IMR-90 (cell line): ENCODE results near the gene NAB1. TPM values are rescaled to one million over a fixed set of nuclear protein-coding genes. Genes with fewer than 3 reads are reported as not detected.

Source experiments
- ATAC-seq: fragments of 200-7000 bp; cut with Tn5 transposase; 2 replicates; pipeline ENCODE4 v1.9.1; 2020; ENCODE audit warnings: low read depth, mild to moderate bottlenecking, moderate library complexity
- BruUV-seq: library from RNA; stranded (reverse); fragments of 400-500 nt; replicated peaks from 2 replicates; lab custom pipeline; 2021; lab: Mats Ljungman, UMichigan
- CTCF ChIA-PET: fragments of 300-600 bp; formaldehyde crosslinking; extraction: SDS; loops from one replicate; lab custom pipeline; 2021; ENCODE audit warnings: antibody characterized with exemption; lab: Yijun Ruan, JAX
- POLR2A ChIA-PET: fragments of 300-600 bp; sonication (Branson Sonifier 250); formaldehyde crosslinking; loops from one replicate; lab custom pipeline; 2022; ENCODE audit warnings: antibody characterized with exemption; ENCODE audit not compliant: unreplicated experiment; lab: Charles Lee
- DNase-seq: peaks from one replicate; pipeline ENCODE4 v3.0.0; 2013
- H2AFZ ChIP-seq: replicated peaks from 2 replicates; pipeline ENCODE3; 2013; ENCODE audit warnings: low read length, mild to moderate bottlenecking; ENCODE audit not compliant: poor library complexity
- H2AK5ac ChIP-seq: 2 replicates; pipeline ENCODE4 v1.6.1; 2013; ENCODE audit warnings: low read depth, low read length, inconsistent platforms
- H2AK9ac ChIP-seq: replicated peaks from 2 replicates; pipeline ENCODE3; 2013; ENCODE audit warnings: mild to moderate bottlenecking, low read depth, low read length, moderate library complexity; ENCODE audit not compliant: poor library complexity
- H2BK120ac ChIP-seq: 2 replicates; pipeline ENCODE4 v1.6.1; 2013; ENCODE audit warnings: low read depth, low read length, inconsistent platforms
- H2BK15ac ChIP-seq: 3 replicates; pipeline ENCODE4 v1.6.1; 2013; ENCODE audit warnings: low read depth, low read length, inconsistent platforms
- H2BK20ac ChIP-seq: 2 replicates; pipeline ENCODE4 v1.6.1; 2013; ENCODE audit warnings: low read depth, mild to moderate bottlenecking, inconsistent platforms, low read length, moderate library complexity
- H2BK5ac ChIP-seq: 2 replicates; pipeline ENCODE4 v1.6.1; 2013; ENCODE audit warnings: mild to moderate bottlenecking, low read depth, low read length, inconsistent platforms; ENCODE audit not compliant: poor library complexity, severe bottlenecking
- H3K14ac ChIP-seq: replicated peaks from 2 replicates; pipeline ENCODE4 v1.6.1; 2013; ENCODE audit warnings: low read depth, low read length, inconsistent platforms
- H3K18ac ChIP-seq: 2 replicates; pipeline ENCODE4 v1.6.1; 2013; ENCODE audit warnings: low read depth, low read length, control low read depth
- H3K23ac ChIP-seq: 2 replicates; pipeline ENCODE4 v1.6.1; 2013; ENCODE audit warnings: low read depth, low read length, inconsistent platforms
- H3K27ac ChIP-seq: 2 replicates; pipeline ENCODE4 v1.5.1; 2013; ENCODE audit warnings: mild to moderate bottlenecking, control low read depth, low read length; ENCODE audit not compliant: insufficient read depth
- H3K27me3 ChIP-seq: 2 replicates; pipeline ENCODE4 v1.6.1; 2013; ENCODE audit warnings: low read length; ENCODE audit not compliant: control insufficient read depth, insufficient read depth
- H3K36me3 ChIP-seq: 2 replicates; pipeline ENCODE4 v1.6.1; 2013; ENCODE audit warnings: low read length, mixed read lengths; ENCODE audit not compliant: control insufficient read depth, insufficient read depth
- H3K4ac ChIP-seq: 2 replicates; pipeline ENCODE4 v1.6.1; 2013; ENCODE audit warnings: low read depth, low read length, inconsistent platforms
- H3K4me1 ChIP-seq: 2 replicates; pipeline ENCODE4 v1.6.1; 2013; ENCODE audit warnings: low read length, mixed read lengths; ENCODE audit not compliant: control insufficient read depth, insufficient read depth
- H3K4me2 ChIP-seq: 2 replicates; pipeline ENCODE4 v1.6.1; 2013; ENCODE audit warnings: low read depth, mild to moderate bottlenecking, control low read depth, low read length, moderate library complexity
- H3K4me3 ChIP-seq: 2 replicates; pipeline ENCODE4 v1.5.1; 2013; ENCODE audit warnings: low read depth, mild to moderate bottlenecking, control low read depth, low read length, moderate library complexity; ENCODE audit not compliant: insufficient read depth
- H3K56ac ChIP-seq: 2 replicates; pipeline ENCODE4 v1.6.1; 2013; ENCODE audit warnings: low read length, inconsistent platforms; ENCODE audit not compliant: insufficient read depth; ENCODE audit errors: extremely low read depth
- H3K79me1 ChIP-seq, 2 experiments: 2 replicates each; pipeline ENCODE4 v1.6.1; 2013; ENCODE audit warnings: low read length in 2 of 2, inconsistent platforms in 1 of 2, low read depth in 1 of 2
- H3K9ac ChIP-seq: 2 replicates; pipeline ENCODE4 v1.6.1; 2013; ENCODE audit warnings: low read depth, low read length, control low read depth
- H3K9me1 ChIP-seq: 2 replicates; pipeline ENCODE4 v1.6.1; 2013; ENCODE audit warnings: low read length, inconsistent platforms; ENCODE audit not compliant: insufficient read depth
- H3K9me3 ChIP-seq: 2 replicates; pipeline ENCODE4 v1.6.1; 2013; ENCODE audit warnings: low read length; ENCODE audit not compliant: control insufficient read depth, insufficient read depth
- H4K20me1 ChIP-seq: 2 replicates; pipeline ENCODE4 v1.6.1; 2013; ENCODE audit warnings: low read length, inconsistent platforms; ENCODE audit not compliant: insufficient read depth
- H4K5ac ChIP-seq: 2 replicates; pipeline ENCODE4 v1.6.1; 2013; ENCODE audit warnings: mild to moderate bottlenecking, low read depth, low read length, control low read depth
- H4K8ac ChIP-seq, 2 experiments: 2 replicates each; pipeline ENCODE4 v1.6.1; 2013; ENCODE audit warnings: low read depth in 2 of 2, low read length in 2 of 2, control low read depth in 1 of 2, inconsistent platforms in 1 of 2
- H4K91ac ChIP-seq: 2 replicates; pipeline ENCODE4 v1.6.1; 2013; ENCODE audit warnings: low read depth, low read length, inconsistent platforms; ENCODE audit not compliant: insufficient read depth
- BHLHE40 ChIP-seq: fragments of 150-350 bp; IDR thresholded peaks from 2 replicates; pipeline ENCODE4 v1.6.1; 2016; ENCODE audit warnings: mild to moderate bottlenecking, low read depth, low read length
- CEBPB ChIP-seq: IDR thresholded peaks from 2 replicates; pipeline ENCODE4 v1.6.1; 2012; ENCODE audit warnings: low read depth, low read length, improper control_type of control experiment
- CHD1 ChIP-seq: IDR thresholded peaks from 2 replicates; pipeline ENCODE4 v1.6.1; 2012; ENCODE audit warnings: low read depth, low read length, improper control_type of control experiment
- FOS ChIP-seq: fragments of 150-350 bp; IDR thresholded peaks from 2 replicates; pipeline ENCODE4 v1.6.1; 2016; ENCODE audit warnings: low read depth, low read length
- MAFK ChIP-seq: IDR thresholded peaks from 2 replicates; pipeline ENCODE4 v1.6.1; 2012; ENCODE audit warnings: low read depth, low read length, improper control_type of control experiment
- MAZ ChIP-seq: IDR thresholded peaks from 2 replicates; pipeline ENCODE4 v1.6.1; 2012; ENCODE audit warnings: low read depth, mild to moderate bottlenecking, low read length, improper control_type of control experiment, moderate library complexity, borderline replicate concordance
- MXI1 ChIP-seq: IDR thresholded peaks from 2 replicates; pipeline ENCODE4 v1.6.1; 2012; ENCODE audit warnings: low read depth, mild to moderate bottlenecking, low read length, moderate library complexity, borderline replicate concordance
- NFE2L2 ChIP-seq: fragments of 150-350 bp; IDR thresholded peaks from 2 replicates; pipeline ENCODE4 v1.6.1; 2016; ENCODE audit warnings: low read depth, mild to moderate bottlenecking, low read length
- POLR2A ChIP-seq: IDR thresholded peaks from 2 replicates; pipeline ENCODE4 v1.6.1; 2012; ENCODE audit warnings: mild to moderate bottlenecking, low read depth, low read length
- RAD21 ChIP-seq: IDR thresholded peaks from 2 replicates; pipeline ENCODE4 v1.6.1; 2012; ENCODE audit warnings: low read length, improper control_type of control experiment
- RFX5 ChIP-seq: IDR thresholded peaks from 2 replicates; pipeline ENCODE4 v1.8.0; 2012; ENCODE audit warnings: low read depth, mild to moderate bottlenecking, low read length, moderate library complexity
- SMC3 ChIP-seq: fragments of 150-350 bp; IDR thresholded peaks from 2 replicates; pipeline ENCODE4 v1.6.1; 2016; ENCODE audit warnings: low read depth, mild to moderate bottlenecking, antibody characterized with exemption, low read length, moderate library complexity
- WGBS, 2 experiments: methylation state at CpG; one replicate each; pipeline versions ENCODE4 v1.1.5 to v1.1.7; 2013; ENCODE audit warnings: missing lambda C conversion rate in 2 of 2; ENCODE audit not compliant: insufficient read length in 1 of 2; ENCODE audit errors: extremely low coverage in 2 of 2; 5-methylcytosine and 5-hydroxymethylcytosine counted together
- dilution Hi-C: fragments of 300-500 bp; cut with HindIII; formaldehyde crosslinking; loops from one replicate; pipeline ENCODE4 v1.14.3; 2018; ENCODE audit warnings: low sequenced_read_pairs; ENCODE audit not compliant: unreplicated experiment
- in situ Hi-C: fragments of 300-500 bp; cut with MboI; formaldehyde crosslinking; loops from 3 replicates; pipeline ENCODE4 v1.14.3; 2019; ENCODE audit warnings: low sequenced_read_pairs, inconsistent platforms, mixed read lengths
- intact Hi-C: fragments of 100-400 bp; cut with micrococcal nuclease; formaldehyde crosslinking; loops from 2 replicates; pipeline ENCODE4 v1.10.0; 2022
- polyA plus RNA-seq, 3 experiments: library from polyadenylated mRNA; depleted of rRNA; stranded (reverse); fragments of >200 nt; gene quantifications; 2 replicates each; pipeline ENCODE4 v1.2.3, GENCODE V29; 2012; ENCODE audit warnings: low replicate concordance in 1 of 3
- total RNA-seq: library from RNA; depleted of rRNA; stranded (reverse); fragments of >200 nt; gene quantifications from 2 replicates; pipeline ENCODE4 v1.2.3, GENCODE V29; 2012
- TF ChIP-seq, protein P1 (sequence below): fragments of 150-350 bp; IDR thresholded peaks from 2 replicates; pipeline ENCODE4 v1.6.1; 2017; ENCODE audit warnings: mild to moderate bottlenecking, antibody characterized with exemption, low read length, low read depth
- TF ChIP-seq, protein P2 (sequence below): conservative IDR thresholded peaks from 2 replicates; pipeline ENCODE4 v1.5.1; 2012; ENCODE audit warnings: mild to moderate bottlenecking, low read depth, low read length, improper control_type of control experiment

Gene NAB1
- total and polyA plus RNA-seq, 2 of the 4 experiments (the other 2 are of a cell fraction): 11.9 to 31.2 TPM

DNA sequence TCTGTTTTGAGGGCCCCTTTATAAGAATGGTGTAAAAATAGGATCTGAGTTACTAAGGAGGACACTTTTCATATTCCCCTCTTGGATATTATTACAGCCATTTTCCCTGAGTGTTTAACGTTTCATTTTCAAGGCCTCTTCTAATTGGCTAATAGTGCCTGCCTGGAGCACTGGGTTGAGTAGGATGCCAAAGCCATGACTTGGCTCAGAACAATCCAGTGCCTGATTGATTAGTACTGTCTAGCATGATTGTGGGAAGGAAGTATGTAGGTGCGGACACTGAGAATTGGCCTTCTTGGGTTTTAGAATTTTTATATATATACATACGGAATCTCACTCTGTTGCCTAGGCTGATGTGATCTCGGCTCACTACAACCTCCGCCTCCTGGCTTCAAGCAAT lies 66.1 kb downstream of the NAB1 start:
- intact Hi-C loops (no loop called here), in situ Hi-C loops (no loop called here), dilution Hi-C loops (no loop called here)
- Histone ChIP-seq H3K4me2 (no peak overlapping the region), H2BK20ac (no peak overlapping the region), H3K27ac (no peak overlapping the region), H4K8ac (no peak overlapping the region), H3K4me1 (peaks cover 2% of the 10 kb centered on the region; the same call in 1 of the 2 replicates), H3K4me3 (no peak overlapping the region), H3K18ac (no peak overlapping the region), H3K9ac (no peak overlapping the region), H3K23ac (no peak overlapping the region), H2BK15ac (no peak overlapping the region), H2AFZ (no peak overlapping the region), H3K9me1 (no peaks in the 10 kb centered on the region; the same call in 1 of the 2 replicates), H3K27me3 (no peaks in the 10 kb centered on the region), H4K5ac (no peak overlapping the region), H2AK9ac (no peak overlapping the region), H4K20me1 (no peaks in the 10 kb centered on the region), H2BK5ac (no peak overlapping the region), H3K36me3 (no peaks in the 10 kb centered on the region), H2BK120ac (no peak overlapping the region), H4K91ac (no peak overlapping the region), H3K56ac (no peak overlapping the region), H3K9me3 (no peaks in the 10 kb centered on the region; the same call in 1 of the 2 replicates), H2AK5ac (no peak overlapping the region), H3K14ac (no peak overlapping the region), H3K4ac (no peak overlapping the region), H3K79me1 (no peaks in the 10 kb centered on the region)
- peak; percentile 36 for DNase-seq
- POLR2A ChIA-PET: no interaction called here
- no CpG with 5 or more reads among the region's 5 CpGs for WGBS, 2 experiments
- TF ChIP-seq, protein P1, sequence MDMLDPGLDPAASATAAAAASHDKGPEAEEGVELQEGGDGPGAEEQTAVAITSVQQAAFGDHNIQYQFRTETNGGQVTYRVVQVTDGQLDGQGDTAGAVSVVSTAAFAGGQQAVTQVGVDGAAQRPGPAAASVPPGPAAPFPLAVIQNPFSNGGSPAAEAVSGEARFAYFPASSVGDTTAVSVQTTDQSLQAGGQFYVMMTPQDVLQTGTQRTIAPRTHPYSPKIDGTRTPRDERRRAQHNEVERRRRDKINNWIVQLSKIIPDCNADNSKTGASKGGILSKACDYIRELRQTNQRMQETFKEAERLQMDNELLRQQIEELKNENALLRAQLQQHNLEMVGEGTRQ: no peak
- no peak for TF ChIP-seq CHD1
- no peak for TF ChIP-seq FOS
- TF ChIP-seq MXI1: no peak
- no peak for TF ChIP-seq CEBPB
- TF ChIP-seq MAZ: no peak
- TF ChIP-seq NFE2L2: no peak
- TF ChIP-seq, protein P2, sequence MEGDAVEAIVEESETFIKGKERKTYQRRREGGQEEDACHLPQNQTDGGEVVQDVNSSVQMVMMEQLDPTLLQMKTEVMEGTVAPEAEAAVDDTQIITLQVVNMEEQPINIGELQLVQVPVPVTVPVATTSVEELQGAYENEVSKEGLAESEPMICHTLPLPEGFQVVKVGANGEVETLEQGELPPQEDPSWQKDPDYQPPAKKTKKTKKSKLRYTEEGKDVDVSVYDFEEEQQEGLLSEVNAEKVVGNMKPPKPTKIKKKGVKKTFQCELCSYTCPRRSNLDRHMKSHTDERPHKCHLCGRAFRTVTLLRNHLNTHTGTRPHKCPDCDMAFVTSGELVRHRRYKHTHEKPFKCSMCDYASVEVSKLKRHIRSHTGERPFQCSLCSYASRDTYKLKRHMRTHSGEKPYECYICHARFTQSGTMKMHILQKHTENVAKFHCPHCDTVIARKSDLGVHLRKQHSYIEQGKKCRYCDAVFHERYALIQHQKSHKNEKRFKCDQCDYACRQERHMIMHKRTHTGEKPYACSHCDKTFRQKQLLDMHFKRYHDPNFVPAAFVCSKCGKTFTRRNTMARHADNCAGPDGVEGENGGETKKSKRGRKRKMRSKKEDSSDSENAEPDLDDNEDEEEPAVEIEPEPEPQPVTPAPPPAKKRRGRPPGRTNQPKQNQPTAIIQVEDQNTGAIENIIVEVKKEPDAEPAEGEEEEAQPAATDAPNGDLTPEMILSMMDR: no peak
- TF ChIP-seq MAFK: no peak
- TF ChIP-seq RFX5: no peak
- TF ChIP-seq RAD21: no peak
- TF ChIP-seq POLR2A: no peak
- no peak for TF ChIP-seq SMC3
- TF ChIP-seq BHLHE40: no peak
- no TSS peak for BruUV-seq
- CTCF ChIA-PET: interaction anchor here (1.0 kb wide), 1 partner anchor 54 kb away, joined by 3 read pairs; no protein-coding TSS in a partner anchor
- no peak for ATAC-seq
